Left ventricle myocardium inferior (tissue), 1 donor: ENCODE measurements around the gene PCDH15. TPM values are rescaled to one million over a fixed set of nuclear protein-coding genes. Genes with fewer than 3 reads are reported as not detected.

Experiments used
- DNase-seq: peaks from one replicate; pipeline ENCODE4 v3.0.0-alpha.2; 2020
- H3K27ac ChIP-seq: fragments of 200-600 bp; replicated peaks from 2 replicates; pipeline ENCODE4 v1.8.0; 2021
- H3K27me3 ChIP-seq: fragments of 200-600 bp; 2 replicates; pipeline ENCODE4 v1.8.0; 2021; ENCODE audit warnings: low read depth
- H3K36me3 ChIP-seq: fragments of 200-600 bp; 2 replicates; pipeline ENCODE4 v1.8.0; 2021
- H3K4me1 ChIP-seq: fragments of 200-600 bp; 2 replicates; pipeline ENCODE4 v1.8.0; 2021
- H3K4me3 ChIP-seq: fragments of 200-600 bp; 2 replicates; pipeline ENCODE4 v1.8.0; 2021; ENCODE audit warnings: mild to moderate bottlenecking, moderate library complexity
- H3K9me3 ChIP-seq: fragments of 200-600 bp; replicated peaks from 2 replicates; pipeline ENCODE4 v1.8.0; 2021
- CTCF ChIP-seq: fragments of 200-600 bp; IDR thresholded peaks from 2 replicates; pipeline ENCODE4 v1.8.0; 2021; ENCODE audit warnings: antibody characterized with exemption, mild to moderate bottlenecking, borderline replicate concordance
- intact Hi-C: fragments of 100-400 bp; cut with micrococcal nuclease; formaldehyde crosslinking; loops from one replicate; pipeline ENCODE4 v1.11.0; 2022
- total RNA-seq: library from RNA; stranded (reverse); fragmentation: NEBNext Ultra II Directional; extraction: Animal tissue kit (Norgen Biotek cat#: 25700); gene quantifications from one replicate; pipeline ENCODE4 v1.2.1, GENCODE V29; 2021
- donor health status: DM: no; HTN: yes; CAD: no; lungs with severe emphysema.

The PCDH15 gene
- total RNA-seq, 1 donor from 2014 or later: 0.19 TPM

- Histone ChIP-seq H3K9me3 (no peaks in the 10 kb centered on the region), H3K27me3 (no peaks in the 10 kb centered on the region), H3K27ac (no peak overlapping the region), H3K4me1 (no peaks in the 10 kb centered on the region), H3K4me3 (no peak overlapping the region), H3K36me3 (no peaks in the 10 kb centered on the region)
- intact Hi-C loops: no loop called here
- no peak for DNase-seq
- no peak for TF ChIP-seq CTCF
These were observed 191.6 kb downstream of the PCDH15 start for GRCh38 chr10:54609423-54609822.

- no peak overlapping the region for H3K4me3 ChIP-seq
- H3K27ac ChIP-seq: no peak overlapping the region
- H3K9me3 ChIP-seq: no peaks in the 10 kb centered on the region
- intact Hi-C loops: no loop called here
- H3K4me1 ChIP-seq: no peaks in the 10 kb centered on the region
- no peaks in the 10 kb centered on the region for H3K27me3 ChIP-seq
- no peak for TF ChIP-seq CTCF
- H3K36me3 ChIP-seq: no peaks in the 10 kb centered on the region
- DNase-seq: no peak
These were observed 193.0 kb downstream of the PCDH15 start for GRCh38 chr10:54607983-54608382.

GRCh38 chr10:54594289-54594688 lies 206.7 kb downstream of the PCDH15 start:
- no peak for TF ChIP-seq CTCF
- H3K27me3 ChIP-seq: no peaks in the 10 kb centered on the region
- no peaks in the 10 kb centered on the region for H3K4me1 ChIP-seq
- no peak overlapping the region for H3K27ac ChIP-seq
- peaks cover 20% of the 10 kb centered on the region for H3K9me3 ChIP-seq
- H3K36me3 ChIP-seq: no peaks in the 10 kb centered on the region
- intact Hi-C loops: no loop called here
- H3K4me3 ChIP-seq: no peak overlapping the region
- no peak for DNase-seq

- DNase-seq: no peak
- Histone ChIP-seq H3K4me3 (no peak overlapping the region), H3K36me3 (no peaks in the 10 kb centered on the region), H3K4me1 (no peaks in the 10 kb centered on the region), H3K27ac (no peak overlapping the region), H3K9me3 (no peaks in the 10 kb centered on the region), H3K27me3 (no peaks in the 10 kb centered on the region)
- TF ChIP-seq CTCF: no peak
- intact Hi-C loops: no loop called here
These were observed 213.1 kb downstream of the PCDH15 start for GRCh38 chr10:54587971-54588370.

- no peak for DNase-seq
- Histone ChIP-seq H3K4me3 (no peak overlapping the region), H3K27ac (no peak overlapping the region), H3K36me3 (no peaks in the 10 kb centered on the region), H3K27me3 (no peaks in the 10 kb centered on the region), H3K4me1 (no peaks in the 10 kb centered on the region), H3K9me3 (no peaks in the 10 kb centered on the region)
- no peak for TF ChIP-seq CTCF
- intact Hi-C loops: no loop called here
These were observed 215.5 kb downstream of the PCDH15 start for GRCh38 chr10:54585572-54585971.

- no peaks in the 10 kb centered on the region for H3K9me3 ChIP-seq
- no peak for TF ChIP-seq CTCF
- intact Hi-C loops: no loop called here
- no peaks in the 10 kb centered on the region for H3K27me3 ChIP-seq
- H3K4me3 ChIP-seq: no peak overlapping the region
- H3K27ac ChIP-seq: no peak overlapping the region
- H3K36me3 ChIP-seq: no peaks in the 10 kb centered on the region
- no peak for DNase-seq
- H3K4me1 ChIP-seq: no peaks in the 10 kb centered on the region
These were observed 223.3 kb downstream of the PCDH15 start for GRCh38 chr10:54577682-54578081.
